Epithelial cell of esophagus (primary cell): Measurements from ENCODE around the gene COL15A1.

ENCODE experiments used
- DNase-seq: peaks from one replicate; pipeline ENCODE4 v3.0.0; 2010; ENCODE audit warnings: low read depth
- H3K4me3 ChIP-seq: 2 replicates; pipeline ENCODE4 v1.5.1; 2011; ENCODE audit warnings: mild to moderate bottlenecking, low read length, control low read depth
- CTCF ChIP-seq: IDR thresholded peaks from 2 replicates; pipeline ENCODE4 v1.5.1; 2011; ENCODE audit warnings: low read depth, mild to moderate bottlenecking, low read length, control low read depth, inconsistent platforms; ENCODE audit not compliant: insufficient read depth; ENCODE audit errors: missing control alignments

The COL15A1 gene

DNA sequence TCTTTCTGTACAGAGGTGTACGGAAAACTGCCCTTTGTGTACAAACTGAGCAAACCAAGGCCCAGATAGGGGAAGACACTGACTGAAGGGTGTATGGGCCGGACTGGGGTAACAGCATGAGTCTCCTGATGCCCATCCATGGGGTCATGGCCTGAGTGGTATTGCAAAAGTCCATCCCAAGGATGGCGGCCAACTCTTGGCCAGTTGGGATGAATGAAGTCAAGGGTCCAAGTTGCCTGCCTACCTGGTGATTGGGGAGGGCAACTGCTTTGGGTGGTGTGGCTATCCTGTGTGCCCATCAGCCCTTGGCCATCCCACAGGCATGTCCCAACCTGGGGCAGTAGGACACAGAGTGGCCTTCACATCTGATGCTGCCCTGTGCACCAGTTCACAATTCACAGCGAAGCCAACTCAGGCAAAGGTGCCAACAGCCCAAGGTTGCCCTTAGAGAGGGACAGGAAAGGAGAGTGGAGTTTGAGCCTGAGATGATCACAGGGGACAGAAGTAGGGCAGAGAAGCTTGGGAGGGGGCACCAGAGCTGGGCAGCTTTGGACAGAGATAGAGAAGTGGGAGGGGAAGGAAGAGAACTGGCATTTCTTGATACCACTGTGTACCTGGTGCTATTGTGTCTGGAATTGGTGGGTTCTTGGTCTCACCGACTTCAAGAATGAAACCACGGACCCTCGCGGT is 46.6 kb downstream of the COL15A1 start:
- no peak overlapping the region for H3K4me3 ChIP-seq
- no peak for TF ChIP-seq CTCF
- DNase-seq, result no peak

GRCh38 chr9:98992107-98992884 is 48.6 kb downstream of the COL15A1 start:
- no peak overlapping the region for H3K4me3 ChIP-seq
- DNase-seq, result no peak
- TF ChIP-seq CTCF, result no peak

DNA sequence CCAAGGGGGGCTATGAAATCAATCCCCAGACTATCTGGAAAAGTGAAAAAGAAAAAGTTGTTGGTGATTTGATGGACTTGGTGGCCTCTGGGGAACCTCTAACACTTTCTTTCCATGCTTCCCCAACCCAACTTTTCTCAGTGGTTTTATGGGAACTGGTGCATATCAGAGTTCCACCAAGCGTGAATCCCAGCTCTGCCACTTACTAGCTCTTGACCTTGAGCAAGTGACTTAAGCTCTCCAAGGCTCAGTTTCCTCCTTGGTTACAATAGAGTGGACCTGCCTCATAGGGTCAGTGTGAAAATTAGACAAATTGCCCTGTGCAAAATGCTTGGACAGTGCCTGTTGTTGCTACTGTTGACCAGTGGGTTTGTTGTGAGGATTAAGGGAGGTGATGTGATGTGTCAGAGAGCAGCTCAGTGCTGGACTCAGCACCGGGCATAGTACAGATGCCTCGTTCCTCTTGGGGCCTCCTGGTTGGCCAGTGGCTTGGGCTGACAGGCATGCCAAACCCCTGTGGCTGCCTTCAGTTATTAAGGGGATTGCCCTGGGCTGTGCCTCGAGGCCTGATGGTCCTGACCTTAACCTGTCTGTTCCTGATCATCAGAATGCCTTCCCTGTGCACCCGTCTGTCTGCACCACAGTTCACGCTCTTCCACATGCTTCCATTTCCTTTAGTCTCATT is 49.3 kb downstream of the COL15A1 start:
- no peak for TF ChIP-seq CTCF
- no peak overlapping the region for H3K4me3 ChIP-seq
- DNase-seq, result no peak

DNA sequence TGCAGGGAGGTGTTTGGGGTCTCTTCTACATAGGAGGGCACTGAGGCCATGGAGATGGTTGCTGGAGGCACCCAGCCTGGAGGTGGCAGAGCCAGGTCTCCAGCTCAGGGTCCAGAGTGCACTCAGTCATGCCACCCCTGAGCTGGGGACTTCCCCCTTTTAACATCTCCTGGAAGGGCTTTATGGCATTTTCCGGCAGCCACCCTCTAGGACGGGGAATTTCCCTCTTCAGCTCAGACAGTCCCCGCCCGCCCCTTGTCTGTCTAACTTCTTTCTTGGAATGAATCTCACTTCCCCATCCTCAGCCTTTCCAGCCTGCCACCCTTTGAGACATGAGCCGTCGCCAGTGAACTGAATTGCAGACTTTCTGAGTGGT is 49.9 kb downstream of the COL15A1 start:
- no peak for DNase-seq
- no peak overlapping the region for H3K4me3 ChIP-seq
- no peak for TF ChIP-seq CTCF

DNA sequence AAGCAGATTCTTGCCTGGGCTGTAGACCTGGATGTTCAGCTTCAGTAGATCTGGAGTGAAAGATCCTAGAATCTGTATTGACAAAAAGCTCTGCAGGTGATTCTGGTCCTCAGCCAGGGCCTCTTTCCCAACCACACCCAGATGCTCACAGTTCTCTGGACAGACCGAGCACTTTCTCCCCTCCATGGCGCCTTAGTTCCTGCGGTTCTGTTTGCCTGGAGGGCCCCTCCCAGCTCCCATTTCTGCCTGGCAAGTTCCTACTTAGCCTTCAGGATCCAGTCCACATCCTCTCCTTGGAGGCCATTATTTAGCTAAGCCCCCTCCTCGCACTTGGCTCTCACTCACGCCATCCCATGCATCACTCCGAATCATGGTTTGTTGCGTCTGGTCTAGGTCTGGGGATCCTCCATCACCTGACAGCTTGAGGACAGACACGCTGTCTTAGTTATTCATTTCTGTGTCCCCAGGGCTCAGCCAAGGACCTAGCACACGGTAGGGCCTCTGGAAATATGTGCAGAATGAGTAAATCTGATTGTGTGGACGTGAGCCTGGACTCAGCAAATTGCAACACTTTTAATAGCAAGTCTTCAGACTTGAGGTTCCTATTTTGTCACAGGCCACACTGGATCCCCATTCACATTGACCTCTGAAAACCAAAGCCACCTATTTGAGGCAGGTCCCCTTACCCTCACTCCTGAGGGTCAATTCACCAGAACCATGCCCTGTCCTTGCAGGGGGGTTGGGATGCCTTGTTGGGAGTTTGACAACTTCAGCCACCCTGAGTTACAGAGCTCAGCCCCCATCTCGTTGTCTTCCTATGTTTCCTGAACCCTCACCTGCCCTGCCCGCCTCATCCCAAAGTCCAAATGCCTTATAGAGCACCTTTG is 50.7 kb downstream of the COL15A1 start:
- no peak for DNase-seq
- no peak for TF ChIP-seq CTCF
- no peak overlapping the region for H3K4me3 ChIP-seq

DNA sequence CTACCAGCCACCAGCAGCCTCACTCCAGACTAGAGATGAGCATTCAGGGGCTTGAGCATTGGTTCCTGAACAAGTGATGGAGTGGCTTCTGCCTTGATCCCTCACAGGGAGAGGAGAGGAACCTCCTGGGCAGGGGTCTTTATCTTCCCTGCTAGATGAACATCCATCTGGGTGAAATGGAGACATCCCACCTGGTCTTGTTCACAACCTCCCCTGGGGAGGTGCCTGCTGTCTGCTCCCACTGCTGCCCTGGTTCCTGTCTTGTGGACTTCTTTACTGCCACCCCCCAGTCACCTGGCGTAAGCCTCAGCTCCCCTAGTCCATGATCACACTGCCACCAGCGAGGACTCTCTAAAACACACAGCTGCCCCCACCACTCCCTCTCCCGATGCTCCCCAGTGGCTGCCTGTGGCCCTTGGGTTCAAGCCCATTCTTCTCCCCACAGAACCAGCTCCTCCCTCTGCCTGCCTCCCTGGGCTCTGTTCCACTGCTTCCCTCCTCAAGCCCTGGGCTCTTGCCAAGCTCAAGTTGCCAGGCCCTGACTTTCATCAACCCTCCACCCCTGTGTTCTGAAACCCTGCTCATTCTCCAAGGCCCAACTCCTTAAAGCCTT is 51.5 kb downstream of the COL15A1 start:
- TF ChIP-seq CTCF, result no peak
- DNase-seq, result no peak

More for the DNA sequence above, 51.5 kb downstream of the COL15A1 start:
- no peak overlapping the region for H3K4me3 ChIP-seq
